HTERT RPE-1 (cell line): Measurements from ENCODE around the gene OTOP2.
"Not testable (repeated sequence)": the region's sequence is repeated elsewhere in the genome, so short reads cannot be mapped to it uniquely, and the experiment has no call there.

Source experiments
- in situ Hi-C: fragments of 300-500 bp; cut with MboI; formaldehyde crosslinking; loops from 4 replicates; pipeline ENCODE4 v1.14.3; 2020; ENCODE audit warnings: low sequenced_read_pairs

The OTOP2 gene

DNA sequence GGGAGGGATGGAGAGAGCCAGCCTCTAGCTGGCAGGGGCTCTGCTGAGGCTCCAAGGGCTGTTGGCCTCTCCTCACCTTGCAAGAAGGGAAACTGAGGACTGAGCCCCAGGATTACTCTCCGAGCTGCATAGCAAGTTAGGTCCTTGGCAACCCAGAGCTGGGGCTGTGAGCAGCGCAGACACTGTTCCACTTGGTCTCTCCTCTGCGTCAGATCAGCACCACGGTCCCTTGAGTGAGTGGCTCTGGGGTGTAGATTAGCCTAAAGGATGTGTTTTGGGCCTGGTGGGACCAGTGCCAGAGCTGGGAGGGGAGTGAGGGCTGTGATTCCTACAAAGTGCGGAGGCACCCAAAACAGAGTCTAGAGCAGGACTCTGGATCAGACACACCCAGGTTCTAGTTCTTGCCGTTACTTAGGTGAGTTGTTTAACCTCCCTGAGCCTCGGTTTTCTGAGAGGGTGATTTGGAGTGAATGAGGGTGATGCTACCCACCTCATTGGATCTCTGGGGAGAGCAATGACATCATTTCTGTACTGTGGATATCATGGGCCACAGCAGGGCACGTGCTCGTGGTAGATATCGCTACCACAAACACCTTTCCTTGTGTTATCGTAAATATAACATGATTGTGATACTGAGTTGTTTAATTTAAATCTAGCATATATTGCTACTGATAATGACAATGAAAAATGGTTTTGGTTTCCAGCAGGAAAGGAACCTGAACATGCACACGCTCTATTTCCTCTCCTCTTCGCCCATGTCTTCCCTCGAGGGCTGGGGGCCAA is 22.5 kb upstream of the OTOP2 start:
- in situ Hi-C loops: no loop called here

DNA sequence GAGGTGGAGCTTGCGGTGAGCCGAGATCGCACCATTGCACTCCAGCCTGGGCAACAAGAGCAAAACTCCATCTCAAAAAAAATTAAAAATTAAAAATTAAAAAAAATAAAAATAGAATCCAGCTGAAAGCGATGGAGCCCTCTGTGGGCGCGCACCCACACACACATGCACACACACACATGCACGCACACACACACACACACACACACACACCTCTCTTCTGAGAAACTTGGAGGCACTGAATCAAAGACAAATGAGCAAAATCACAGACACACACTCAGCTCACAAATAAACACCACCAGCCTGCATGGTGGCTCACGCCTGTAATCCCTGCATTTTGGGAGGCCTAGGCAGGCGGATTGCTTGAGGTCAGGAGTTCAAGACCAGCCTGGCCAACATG is 21.0 kb upstream of the OTOP2 start:
- in situ Hi-C loops: no loop called here

DNA sequence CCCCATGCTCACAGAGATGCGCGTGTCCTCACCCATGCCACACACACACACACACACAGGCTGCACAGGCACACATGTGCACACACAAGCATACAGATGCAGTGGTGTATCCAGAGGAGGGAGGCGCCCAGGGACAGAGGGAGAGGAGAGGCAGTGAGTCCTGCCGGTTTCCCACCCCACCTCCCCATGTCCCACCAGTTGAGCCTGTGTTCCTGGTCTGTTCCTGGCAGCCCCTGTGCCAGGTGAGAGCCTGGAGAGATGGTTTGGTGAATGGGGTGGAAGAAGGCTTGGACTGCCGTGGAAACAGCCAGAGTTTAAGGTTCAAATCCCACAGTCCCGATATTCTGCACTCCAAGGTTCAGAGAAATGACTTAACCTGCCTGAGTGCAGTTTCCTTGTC is 20.4 kb upstream of the OTOP2 start:
- in situ Hi-C loops: no loop called here

DNA sequence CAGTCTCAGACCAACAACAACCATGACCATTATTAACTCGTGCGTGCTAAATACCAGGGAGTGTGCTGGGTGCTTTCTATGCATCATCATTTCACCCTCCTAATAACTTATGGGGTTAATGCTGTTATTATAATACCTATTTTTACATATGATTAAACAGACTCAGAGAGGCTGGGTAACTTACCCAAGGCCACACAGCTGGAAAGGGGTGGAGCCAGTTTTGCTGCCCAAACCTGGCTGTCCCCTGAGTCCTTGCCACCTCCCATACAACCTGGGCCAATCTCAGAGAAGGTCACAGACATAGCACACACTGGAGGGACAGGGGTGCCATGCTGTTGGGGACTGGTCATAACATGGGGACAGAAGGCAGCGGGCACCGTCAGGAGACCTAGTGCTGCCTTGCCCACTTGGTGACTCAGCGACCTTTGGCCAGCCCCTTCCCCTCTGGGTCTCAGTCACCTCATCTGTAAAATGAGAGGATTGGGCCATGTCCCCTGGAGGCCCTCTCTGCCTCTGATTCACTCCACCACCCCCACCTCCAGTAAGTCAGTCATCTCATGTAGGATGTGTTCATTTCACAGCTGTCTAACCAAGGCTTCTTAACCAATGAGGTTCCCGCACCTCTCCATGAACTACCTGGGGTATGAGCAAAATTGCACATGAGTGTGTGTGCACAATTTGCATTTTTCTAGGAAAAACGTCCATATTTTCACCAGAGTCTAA is 19.2 kb upstream of the OTOP2 start:
- in situ Hi-C loops: no loop called here

DNA sequence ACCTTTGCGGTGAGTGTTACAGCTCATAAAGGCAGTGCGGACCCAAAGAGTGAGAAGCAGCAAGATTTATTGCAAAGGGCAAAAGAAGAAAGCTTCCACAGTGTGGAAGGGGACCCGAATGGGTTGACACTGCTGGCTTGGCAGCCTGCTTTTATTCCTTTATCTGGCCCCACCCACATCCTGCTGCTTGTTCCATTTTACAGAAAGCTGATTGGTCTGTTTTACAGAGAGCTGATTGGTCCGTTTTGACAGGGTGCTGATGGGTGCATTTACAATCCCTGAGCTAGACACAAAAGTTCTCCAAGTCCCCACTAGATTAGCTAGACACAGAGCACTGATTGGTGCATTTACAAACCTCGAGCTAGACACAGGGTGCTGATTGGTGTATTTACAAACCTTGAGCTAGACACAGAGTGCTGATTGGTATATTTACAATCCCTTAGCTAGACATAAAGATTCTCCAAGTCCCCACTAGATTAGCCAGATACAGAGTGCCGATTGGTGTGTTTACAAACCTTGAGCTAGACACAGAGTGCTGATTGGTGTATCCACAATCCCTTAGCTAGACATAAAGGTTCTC is 17.8 kb upstream of the OTOP2 start:
- in situ Hi-C loops: not testable (repeated sequence)

DNA sequence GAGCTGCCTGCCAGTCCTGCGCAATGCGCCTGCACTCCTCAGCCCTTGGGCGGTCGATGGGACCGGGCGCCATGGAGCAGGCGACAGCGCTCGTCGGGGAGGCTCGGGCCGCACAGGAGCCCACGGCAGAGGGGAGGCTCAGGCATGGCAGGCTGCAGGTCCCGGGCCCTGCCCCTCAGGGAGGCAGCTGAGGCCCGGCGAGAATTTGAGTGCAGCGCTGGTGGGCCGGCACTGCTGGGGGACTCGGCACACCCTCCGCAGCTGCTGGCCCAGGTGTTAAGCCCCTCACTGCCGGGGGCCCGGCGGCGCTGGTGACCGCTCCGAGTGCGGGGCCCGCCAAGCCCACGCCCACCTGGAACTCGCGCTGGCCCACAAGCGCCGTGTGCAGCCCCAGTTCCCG is 17.1 kb upstream of the OTOP2 start:
- in situ Hi-C loops: no loop called here

DNA sequence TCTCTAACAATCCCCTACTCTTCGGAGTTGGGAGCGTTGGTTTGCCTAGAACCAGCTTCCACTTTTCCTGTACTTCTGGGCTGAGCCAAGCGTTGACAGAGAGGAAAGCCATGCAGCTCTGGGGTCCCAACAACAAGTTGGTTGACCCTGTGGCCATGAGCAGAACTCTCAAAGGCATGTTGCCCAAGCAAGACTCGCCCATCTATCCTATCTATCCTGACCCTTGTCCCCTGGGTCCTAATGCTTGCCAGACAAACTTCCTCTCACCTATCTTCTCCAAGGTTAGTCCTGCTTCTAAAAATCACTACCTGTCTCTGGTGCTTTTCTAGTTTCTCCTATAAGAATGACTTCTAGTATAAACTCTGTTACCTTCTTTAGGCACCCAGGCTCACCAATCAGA is 15.0 kb upstream of the OTOP2 start:
- in situ Hi-C loops: not testable (repeated sequence)

DNA sequence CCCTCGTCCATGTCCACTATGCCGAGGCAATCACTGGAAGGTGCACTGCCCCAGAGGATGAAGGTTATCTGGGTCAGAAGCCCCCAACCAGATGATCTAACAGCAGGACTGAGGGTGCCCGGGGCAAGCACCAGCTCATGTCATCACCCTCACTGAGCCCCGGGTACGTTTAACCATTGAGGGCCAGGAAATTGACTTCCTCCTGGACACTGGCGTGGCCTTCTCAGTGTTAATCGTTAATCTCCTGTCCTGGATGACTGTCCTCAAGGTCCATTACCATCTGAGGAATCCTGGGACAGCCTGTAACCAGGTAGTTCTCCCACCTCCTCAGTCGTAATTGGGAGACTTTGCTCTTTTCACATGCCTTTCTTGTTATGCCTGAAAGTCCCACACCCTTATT is 12.7 kb upstream of the OTOP2 start:
- in situ Hi-C loops: not testable (repeated sequence)

DNA sequence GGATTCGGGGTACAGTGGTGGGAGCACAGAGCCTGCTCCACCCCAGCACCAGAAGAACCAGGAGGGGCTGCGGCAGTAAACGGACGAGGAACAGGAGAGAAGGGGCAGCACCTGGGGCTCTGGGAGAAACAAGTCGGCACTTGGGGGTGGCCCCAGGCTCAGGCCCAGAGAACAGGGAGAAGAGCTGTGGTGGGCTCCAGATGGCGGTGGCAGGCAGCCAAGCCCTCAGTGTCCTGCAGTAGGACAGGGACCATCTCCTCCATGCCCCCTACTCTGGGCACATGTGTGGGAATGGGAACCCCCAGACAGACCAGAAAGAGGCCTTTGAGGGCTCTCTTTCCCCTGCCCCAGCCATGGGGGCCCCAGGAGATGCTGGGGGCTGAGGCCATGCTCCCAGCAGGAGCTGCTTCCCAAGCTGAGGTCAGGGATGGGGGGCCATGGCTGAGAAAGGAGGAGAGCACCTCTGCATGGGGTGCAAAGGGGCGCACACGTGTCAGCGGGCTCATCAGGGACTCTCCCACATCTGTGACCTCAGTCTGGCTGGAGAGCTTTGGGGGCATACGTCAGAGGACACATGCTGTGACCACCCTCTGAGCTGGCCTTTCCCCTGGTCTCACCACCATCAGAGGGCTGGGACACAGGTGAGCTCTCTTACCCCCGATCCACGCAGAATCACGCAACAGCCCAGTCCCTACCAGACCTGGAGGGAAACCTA is 7.8 kb upstream of the OTOP2 start:
- in situ Hi-C loops: no loop called here

DNA sequence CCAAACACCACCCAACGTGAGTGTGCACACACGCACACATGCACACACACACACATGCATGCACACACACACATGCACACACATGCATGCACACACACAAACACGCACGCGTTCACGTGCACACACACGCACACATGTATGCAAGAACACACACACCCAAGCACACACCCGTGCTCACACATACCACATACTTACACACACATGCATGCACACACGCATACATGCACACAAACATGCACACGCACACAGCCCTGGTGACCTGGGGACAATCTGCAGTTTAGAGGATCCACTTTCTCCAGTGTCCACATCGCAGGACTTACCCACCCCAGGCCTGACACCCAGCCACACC is 7.2 kb upstream of the OTOP2 start:
- in situ Hi-C loops: no loop called here

DNA sequence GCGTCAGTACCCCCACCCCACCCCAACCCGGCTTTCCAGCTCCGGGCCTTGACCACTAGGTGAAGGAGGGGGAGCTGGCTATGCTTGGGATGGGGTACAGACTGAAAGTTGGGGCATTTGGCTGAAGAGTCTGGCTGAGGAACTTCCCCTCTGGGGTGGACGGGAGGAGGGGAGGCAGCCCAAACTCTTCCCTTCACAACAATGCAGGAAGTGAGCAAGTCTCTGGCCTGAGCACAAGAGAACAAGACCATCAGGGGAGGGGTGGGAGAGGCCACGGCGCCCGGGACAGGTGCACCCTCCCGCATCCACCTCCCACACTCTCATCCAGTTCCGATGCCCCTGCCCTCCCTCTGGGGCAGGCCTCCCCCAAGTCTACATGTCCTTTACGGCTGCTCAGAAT is 6.6 kb upstream of the OTOP2 start:
- in situ Hi-C loops: no loop called here

DNA sequence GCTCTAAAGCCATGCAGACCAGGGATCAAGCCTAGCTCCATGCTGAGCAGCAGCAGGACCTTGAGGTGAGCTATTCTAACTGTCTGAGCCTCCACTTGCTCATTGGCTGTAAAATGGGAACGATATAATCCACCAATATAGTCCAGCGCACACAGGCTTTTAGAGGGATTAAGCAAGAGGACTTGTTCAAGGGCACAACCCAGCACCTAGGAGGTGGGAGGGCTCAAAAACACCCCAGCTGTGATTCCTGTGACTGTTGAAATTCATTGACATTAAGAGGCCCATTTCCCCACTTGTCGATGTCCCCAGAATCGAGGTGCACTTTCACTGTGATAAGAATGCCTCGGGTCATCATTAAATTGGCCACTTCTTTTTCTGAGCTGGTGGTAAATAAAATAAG is 5.2 kb upstream of the OTOP2 start:
- in situ Hi-C loops: no loop called here

DNA sequence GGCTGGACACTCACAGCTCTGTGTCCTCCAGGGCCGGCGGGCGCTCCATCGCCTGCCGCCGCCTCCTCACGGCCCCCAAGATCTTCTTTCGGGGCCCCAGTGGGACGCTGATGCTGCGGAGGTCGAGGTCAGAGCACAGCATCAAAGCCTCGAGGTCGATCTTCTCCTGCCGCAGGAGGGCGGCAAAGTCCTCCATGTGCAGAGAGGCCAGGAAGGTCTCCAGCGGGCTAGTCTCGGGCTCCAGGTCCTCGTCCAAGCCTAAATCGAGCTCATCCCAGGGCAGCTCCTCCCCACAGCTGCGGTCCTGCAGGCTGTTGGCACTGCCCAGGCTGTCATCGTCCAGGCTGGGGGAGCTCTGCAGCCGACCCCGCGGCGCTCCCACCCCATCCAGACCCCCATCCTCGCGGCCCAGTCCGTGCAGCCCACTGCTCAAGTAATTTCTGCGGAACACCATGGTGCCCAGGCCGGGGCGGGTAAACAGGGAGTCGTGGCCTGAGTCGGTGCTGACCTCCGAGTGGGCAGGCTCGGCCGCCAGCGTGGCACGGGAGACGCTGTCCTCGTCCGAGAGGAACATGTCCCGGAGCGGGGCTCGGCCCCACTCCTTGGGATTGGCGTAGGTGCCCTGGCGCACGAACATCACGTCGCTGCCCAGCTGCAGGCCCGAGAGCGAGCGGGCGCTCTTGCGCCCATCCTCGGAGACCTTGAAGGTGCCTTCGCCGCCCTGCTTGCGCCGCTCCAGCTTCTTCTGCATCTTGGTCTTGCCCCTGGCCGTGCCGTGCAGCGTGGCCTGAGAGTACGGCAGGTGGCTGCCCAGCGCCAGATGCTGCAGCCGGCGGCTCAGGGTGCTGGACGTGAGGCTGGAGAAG is 4.4 kb upstream of the OTOP2 start:
- in situ Hi-C loops: no loop called here

DNA sequence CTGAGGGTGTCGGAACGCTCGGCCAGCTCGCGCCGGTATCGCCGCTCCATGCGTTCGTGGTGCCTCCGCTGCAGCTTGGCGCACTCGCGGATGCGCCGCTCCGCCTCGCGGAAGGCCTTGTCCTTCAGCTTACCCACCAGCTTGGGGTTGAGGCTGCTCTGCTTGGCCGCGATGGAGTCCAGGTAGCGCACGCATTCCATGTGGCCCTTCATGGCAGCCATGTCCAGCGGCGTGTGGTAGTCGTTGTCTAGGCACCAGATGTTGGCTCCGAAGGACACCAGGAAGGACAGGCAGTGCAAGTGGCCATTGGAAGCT is 3.8 kb upstream of the OTOP2 start:
- in situ Hi-C loops: no loop called here

DNA sequence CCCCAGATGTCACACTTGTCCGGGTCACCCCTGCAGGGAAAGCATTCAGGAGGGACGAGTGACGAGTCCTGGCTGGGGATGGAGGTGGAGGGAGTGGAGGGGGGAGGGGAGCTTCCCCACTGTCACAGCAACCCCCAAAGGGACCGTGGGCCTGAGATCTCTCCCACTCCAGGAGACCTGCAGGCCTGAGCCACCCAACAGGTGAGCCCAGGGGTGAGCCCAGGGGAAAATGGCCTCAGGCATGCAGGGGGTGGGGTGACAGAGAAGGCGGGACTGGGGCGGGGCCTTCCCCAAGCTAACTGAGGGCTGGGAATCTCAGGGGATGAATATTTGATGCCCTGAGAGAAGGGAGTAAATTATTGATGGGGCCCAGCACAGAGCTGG is 3.4 kb upstream of the OTOP2 start:
- in situ Hi-C loops: no loop called here

DNA sequence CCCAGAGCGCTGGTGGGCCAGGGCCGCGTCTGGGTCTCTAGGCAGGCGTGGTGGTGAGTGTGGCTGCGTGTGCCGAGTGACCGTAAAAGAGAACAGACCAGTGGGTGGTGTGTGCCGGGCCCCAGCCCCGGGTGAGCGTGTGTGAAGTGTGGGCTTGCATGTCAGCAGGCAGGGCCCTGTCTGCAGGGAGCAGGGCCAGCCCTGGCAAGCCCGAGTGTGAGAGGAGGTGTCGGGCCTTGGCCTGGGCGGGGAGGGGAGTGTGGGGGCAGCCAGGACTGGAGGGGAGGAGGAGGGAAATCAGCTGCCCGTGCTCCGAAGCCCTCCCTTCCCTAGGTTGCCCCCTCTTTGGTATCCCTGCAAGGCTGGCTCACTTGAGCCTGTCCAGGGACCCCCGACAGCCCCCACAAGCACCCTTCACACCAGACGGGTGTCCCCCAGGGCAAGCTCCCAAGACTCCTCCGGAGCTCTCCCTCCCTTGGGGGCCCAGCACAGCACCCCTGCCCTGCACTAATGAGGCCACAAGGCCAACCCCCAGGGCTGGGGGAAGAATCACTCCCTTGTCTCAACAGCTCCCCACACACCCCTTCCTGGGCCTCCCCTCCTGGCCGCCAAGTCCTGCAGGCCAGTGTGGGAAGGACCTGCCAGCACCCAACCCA is 2.9 kb upstream of the OTOP2 start:
- in situ Hi-C loops: no loop called here

DNA sequence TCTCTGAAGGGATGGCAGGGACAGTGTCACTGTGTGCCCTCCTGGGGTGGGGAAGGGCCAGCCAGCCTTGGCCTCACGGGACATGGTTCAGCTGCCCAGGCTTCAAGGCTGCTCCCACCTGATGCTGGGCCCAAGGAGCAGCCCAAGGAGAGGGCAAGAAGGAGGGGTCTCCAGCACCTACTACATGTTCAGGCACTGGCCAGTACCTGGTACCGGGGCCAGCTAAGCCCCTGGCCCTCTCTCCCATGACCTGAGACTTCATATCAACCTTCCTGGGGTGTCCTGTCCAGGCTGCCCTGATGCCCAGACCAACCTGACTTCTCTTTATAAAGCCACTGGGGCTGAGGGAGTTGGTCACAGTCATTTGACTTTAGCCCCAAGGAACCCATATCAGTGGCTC is 2.3 kb upstream of the OTOP2 start:
- in situ Hi-C loops: no loop called here

DNA sequence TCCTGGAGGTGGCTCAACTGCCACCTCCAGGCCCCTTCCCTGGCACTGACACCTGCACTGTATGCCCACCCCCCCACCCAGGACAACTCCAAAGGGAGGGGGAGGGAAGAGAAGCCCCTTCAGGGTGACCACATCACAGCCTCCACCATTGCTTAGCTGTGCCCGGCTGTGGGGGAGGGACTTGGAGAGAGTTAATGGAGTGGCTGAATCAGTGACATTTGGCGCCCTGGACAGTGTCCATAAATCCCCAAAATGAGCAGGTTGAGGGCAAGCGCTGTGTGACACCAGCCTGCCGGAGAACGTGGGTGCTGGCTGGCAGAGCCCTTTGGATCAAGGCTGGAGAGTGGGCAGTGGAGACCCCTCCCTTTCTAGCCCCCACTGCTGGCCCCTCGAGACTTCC is 1.9 kb upstream of the OTOP2 start:
- in situ Hi-C loops: no loop called here

DNA sequence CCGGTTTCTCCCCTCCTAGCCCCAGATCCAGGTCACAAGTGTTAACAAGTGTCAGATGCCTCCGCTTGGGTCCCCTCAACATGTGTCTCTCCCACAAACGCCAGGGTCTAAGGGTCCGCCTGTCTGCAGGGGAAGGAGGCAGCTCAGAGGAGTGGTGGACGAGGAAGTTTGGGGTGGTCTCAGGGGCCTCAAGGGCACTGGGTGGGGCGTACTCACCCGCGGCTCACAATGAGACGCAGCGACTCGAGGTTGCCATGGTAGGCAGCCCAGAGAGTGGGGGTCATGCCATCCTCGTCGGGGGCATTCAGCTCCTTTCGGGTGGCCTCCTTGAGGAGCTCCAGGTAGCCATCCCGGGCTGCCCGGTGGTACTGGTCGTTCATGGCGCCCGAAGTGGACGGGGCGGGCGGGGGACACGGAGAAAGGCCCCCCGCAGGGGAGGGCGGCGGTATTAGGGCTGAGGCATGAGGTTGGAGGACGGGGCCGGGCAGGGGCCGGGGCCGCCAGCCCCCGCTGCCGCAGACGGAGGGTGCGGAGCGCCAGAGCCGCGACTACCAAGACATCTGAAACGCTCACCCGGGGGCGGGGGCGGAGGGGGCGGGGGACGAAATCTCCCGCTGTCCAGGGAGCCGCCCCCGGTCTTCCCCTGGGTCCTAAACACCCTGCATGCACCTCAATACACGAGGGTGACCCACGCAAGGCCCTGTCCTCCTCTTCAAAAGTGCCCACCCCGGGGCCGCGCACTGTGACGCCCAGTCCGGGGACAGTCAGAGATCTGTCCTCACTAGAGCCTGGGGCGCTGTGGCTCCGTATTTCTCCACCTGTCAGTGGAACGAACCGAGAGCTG is 1.2 kb upstream of the OTOP2 start, which contains the start of gene USH1G:
Gene USH1G, minus strand, starts transcription at position 562 of the 844 bp plus-strand sequence. Its CDS starts 182 bp downstream, at position 380.
- in situ Hi-C loops: no loop called here
